Activated CD8-positive, alpha-beta memory T cell treated with anti-CD3 and anti-CD28 coated beads, Interleukin-2, amount 10 ng/mL, durations not matched to agents 7 days and 5 days (primary cell): Measurements from ENCODE around the gene PPP1R36. TPM values are rescaled to one million over a fixed set of nuclear protein-coding genes. Genes with fewer than 3 reads are reported as not detected.
"Not testable (repeated sequence)": the region's sequence is repeated elsewhere in the genome, so short reads cannot be mapped to it uniquely, and the experiment has no call there.

ENCODE experiments used
- ATAC-seq: fragments of 150-1000 bp; cut with Tn5 transposase; one replicate; pipeline ENCODE4 v1.10.0; 2021; ENCODE audit warnings: moderate library complexity
- CTCF ChIA-PET: fragments of 350-600 bp; sonication (Branson Sonifier 250); formaldehyde crosslinking; loops from one replicate; lab custom pipeline; 2021; ENCODE audit warnings: antibody characterized with exemption; lab: Charles Lee
- DNase-seq: peaks from one replicate; pipeline ENCODE4 v3.0.0-alpha.2; 2020
- H3K27ac Mint-ChIP-seq: one replicate; pipeline ENCODE4 v1.8.0; 2021; ENCODE audit warnings: mild to moderate bottlenecking, mixed read lengths
- H3K27me3 Mint-ChIP-seq: one replicate; pipeline ENCODE4 v1.8.0; 2021; ENCODE audit warnings: mixed read lengths
- H3K36me3 Mint-ChIP-seq: one replicate; pipeline ENCODE4 v1.8.0; 2021; ENCODE audit warnings: mild to moderate bottlenecking, mixed read lengths
- H3K4me1 Mint-ChIP-seq: one replicate; pipeline ENCODE4 v1.8.0; 2021; ENCODE audit warnings: mixed read lengths
- H3K4me3 Mint-ChIP-seq: one replicate; pipeline ENCODE4 v1.8.0; 2021; ENCODE audit warnings: mild to moderate bottlenecking, moderate library complexity, mixed read lengths
- H3K9me3 Mint-ChIP-seq: one replicate; pipeline ENCODE4 v1.8.0; 2022; ENCODE audit warnings: low read depth, mixed read lengths
- total RNA-seq, 2 experiments: library from RNA; stranded (reverse); gene quantifications; one replicate each; pipeline ENCODE4 v1.2.3, GENCODE V29; 2021

Gene PPP1R36
- total RNA-seq, 2 experiments from 2014 or later = not detected

- peaks cover 9% of the 10 kb centered on the region for H3K27me3 Mint-ChIP-seq
- DNase-seq = no peak
- ATAC-seq = no peak
- H3K4me3 Mint-ChIP-seq = no peak overlapping the region
- no peaks in the 10 kb centered on the region for H3K9me3 Mint-ChIP-seq
- H3K36me3 Mint-ChIP-seq = no peaks in the 10 kb centered on the region
- CTCF ChIA-PET = interaction anchor here (1.2 kb wide), 1 partner anchor 24 kb away, joined by 5 read pairs; no protein-coding TSS in a partner anchor
- H3K4me1 Mint-ChIP-seq = no peaks in the 10 kb centered on the region
- no peak overlapping the region for H3K27ac Mint-ChIP-seq
These were observed 63.4 kb downstream of the PPP1R36 start for GRCh38 chr14:64612971-64613666.

- H3K4me1 Mint-ChIP-seq = no peaks in the 10 kb centered on the region
- H3K27ac Mint-ChIP-seq = no peak overlapping the region
- no peak overlapping the region for H3K4me3 Mint-ChIP-seq
- no peak for DNase-seq
- CTCF ChIA-PET = interaction anchor here (0.7 to 1.2 kb wide), 2 partner anchors 23 to 74 kb away, joined by 4 to 5 read pairs; partner anchors contain the start of gene HSPA2
- no peaks in the 10 kb centered on the region for H3K36me3 Mint-ChIP-seq
- H3K27me3 Mint-ChIP-seq = peaks cover 9% of the 10 kb centered on the region
- no peaks in the 10 kb centered on the region for H3K9me3 Mint-ChIP-seq
- ATAC-seq = no peak
These were observed 64.4 kb downstream of the PPP1R36 start for GRCh38 chr14:64614166-64614565.

- no peaks in the 10 kb centered on the region for H3K4me1 Mint-ChIP-seq
- CTCF ChIA-PET = interaction anchor here (1.2 kb wide), 1 partner anchor 22 kb away, joined by 5 read pairs; no protein-coding TSS in a partner anchor
- peaks cover 8% of the 10 kb centered on the region for H3K27me3 Mint-ChIP-seq
- no peak overlapping the region for H3K4me3 Mint-ChIP-seq
- no peak overlapping the region for H3K27ac Mint-ChIP-seq
- DNase-seq = no peak
- ATAC-seq = no peak
- H3K36me3 Mint-ChIP-seq = no peaks in the 10 kb centered on the region
- H3K9me3 Mint-ChIP-seq = no peaks in the 10 kb centered on the region
These were observed 65.1 kb downstream of the PPP1R36 start for GRCh38 chr14:64614805-64615391.

- H3K9me3 Mint-ChIP-seq, DNase-seq, H3K4me3 Mint-ChIP-seq, ATAC-seq, H3K4me1 Mint-ChIP-seq, H3K27ac Mint-ChIP-seq, H3K36me3 Mint-ChIP-seq: not testable (repeated sequence)
- CTCF ChIA-PET = interaction anchor here (1.5 kb wide), 1 partner anchor 19 kb away, joined by 8 read pairs; no protein-coding TSS in a partner anchor
- peaks cover 17% of the 10 kb centered on the region for H3K27me3 Mint-ChIP-seq
These were observed 68.2 kb downstream of the PPP1R36 start for GRCh38 chr14:64617872-64618408.

GRCh38 chr14:64620910-64621309, 71.1 kb downstream of the PPP1R36 start:
- Mint-ChIP-seq H3K36me3 (no peaks in the 10 kb centered on the region), H3K27ac (no peak overlapping the region), H3K27me3 (peaks cover 19% of the 10 kb centered on the region), H3K4me1 (peaks cover 9% of the 10 kb centered on the region), H3K4me3 (no peak overlapping the region), H3K9me3 (no peaks in the 10 kb centered on the region)
- DNase-seq (no peak), ATAC-seq (no peak)
- CTCF ChIA-PET = interaction anchor here (1.2 kb wide), 1 partner anchor 16 kb away, joined by 4 read pairs; no protein-coding TSS in a partner anchor

GRCh38 chr14:64623554-64624165, 73.9 kb downstream of the PPP1R36 start:
- no peak for DNase-seq
- H3K4me3 Mint-ChIP-seq = no peak overlapping the region
- CTCF ChIA-PET = no interaction called here

GRCh38 chr14:64625386-64626232, 75.8 kb downstream of the PPP1R36 start:
- no peak overlapping the region for H3K27ac Mint-ChIP-seq
- H3K9me3 Mint-ChIP-seq = no peaks in the 10 kb centered on the region

More at GRCh38 chr14:64623554-64624165, 73.9 kb downstream of the PPP1R36 start:
- H3K36me3 Mint-ChIP-seq = no peaks in the 10 kb centered on the region
- no peak overlapping the region for H3K27ac Mint-ChIP-seq
- ATAC-seq = no peak
- peaks cover 9% of the 10 kb centered on the region for H3K4me1 Mint-ChIP-seq
- H3K27me3 Mint-ChIP-seq = peaks cover 19% of the 10 kb centered on the region
- H3K9me3 Mint-ChIP-seq = no peaks in the 10 kb centered on the region

GRCh38 chr14:64628940-64629408, 79.2 kb downstream of the PPP1R36 start:
- no peaks in the 10 kb centered on the region for H3K4me1 Mint-ChIP-seq
- peaks cover 3% of the 10 kb centered on the region for H3K27me3 Mint-ChIP-seq
- DNase-seq (no peak), ATAC-seq (no peak)
- H3K9me3 Mint-ChIP-seq = no peaks in the 10 kb centered on the region
- CTCF ChIA-PET = interaction anchor here (1.2 to 2.8 kb wide), 6 partner anchors 8 to 285 kb away, joined by 3 to 9 read pairs (median 4); no protein-coding TSS in a partner anchor
- no peak overlapping the region for H3K4me3 Mint-ChIP-seq
- H3K27ac Mint-ChIP-seq = no peak overlapping the region
- no peaks in the 10 kb centered on the region for H3K36me3 Mint-ChIP-seq

More at GRCh38 chr14:64625386-64626232, 75.8 kb downstream of the PPP1R36 start:
- Mint-ChIP-seq H3K4me1 (peaks cover 9% of the 10 kb centered on the region), H3K4me3 (no peak overlapping the region), H3K27me3 (peaks cover 19% of the 10 kb centered on the region), H3K36me3 (no peaks in the 10 kb centered on the region)
- DNase-seq (no peak), ATAC-seq (no peak)
- CTCF ChIA-PET = interaction anchor here (1.2 kb wide), 1 partner anchor 11 kb away, joined by 3 read pairs; no protein-coding TSS in a partner anchor

GRCh38 chr14:64630778-64631177, 81.0 kb downstream of the PPP1R36 start:
- Mint-ChIP-seq H3K4me3 (no peak overlapping the region), H3K27ac (no peak overlapping the region), H3K4me1 (no peaks in the 10 kb centered on the region), H3K9me3 (no peaks in the 10 kb centered on the region), H3K27me3 (peaks cover 3% of the 10 kb centered on the region), H3K36me3 (no peaks in the 10 kb centered on the region)
- CTCF ChIA-PET = interaction anchor here (1.2 to 1.4 kb wide), 2 partner anchors 10 to 201 kb away, joined by 3 read pairs; no protein-coding TSS in a partner anchor
- ATAC-seq (no peak), DNase-seq (no peak)

GRCh38 chr14:64631222-64631621, 81.5 kb downstream of the PPP1R36 start:
- H3K27ac Mint-ChIP-seq, H3K4me1 Mint-ChIP-seq, H3K36me3 Mint-ChIP-seq, ATAC-seq, H3K9me3 Mint-ChIP-seq, H3K27me3 Mint-ChIP-seq, DNase-seq, H3K4me3 Mint-ChIP-seq: not testable (repeated sequence)
- CTCF ChIA-PET = interaction anchor here (1.4 kb wide), 1 partner anchor 201 kb away, joined by 3 read pairs; no protein-coding TSS in a partner anchor

GRCh38 chr14:64632056-64632455, 82.3 kb downstream of the PPP1R36 start:
- Mint-ChIP-seq H3K4me1 (peaks cover 7% of the 10 kb centered on the region), H3K36me3 (no peaks in the 10 kb centered on the region), H3K27ac (no peak overlapping the region), H3K4me3 (no peak overlapping the region), H3K27me3 (peaks cover 4% of the 10 kb centered on the region), H3K9me3 (no peaks in the 10 kb centered on the region)
- ATAC-seq (no peak), DNase-seq (no peak)
- CTCF ChIA-PET = interaction anchor here (1.4 kb wide), 1 partner anchor 202 kb away, joined by 3 read pairs; no protein-coding TSS in a partner anchor

GRCh38 chr14:64634558-64634957, 84.8 kb downstream of the PPP1R36 start:
- CTCF ChIA-PET = no interaction called here
- Mint-ChIP-seq H3K4me1 (peaks cover 8% of the 10 kb centered on the region), H3K36me3 (no peaks in the 10 kb centered on the region), H3K27me3 (peaks cover 10% of the 10 kb centered on the region), H3K27ac (no peak overlapping the region), H3K9me3 (no peaks in the 10 kb centered on the region), H3K4me3 (no peak overlapping the region)
- ATAC-seq (no peak), DNase-seq (no peak)
